AG20443 (cell line): Measurements from ENCODE around the gene A1BG.
"Not testable (repeated sequence)": the region's sequence is repeated elsewhere in the genome, so short reads cannot be mapped to it uniquely, and the experiment has no call there.

Source experiments
- DNase-seq: peaks from one replicate; pipeline ENCODE4 v3.0.0; 2012; ENCODE audit warnings: low spot score, mixed read lengths

The A1BG gene

GRCh38 chr19:58361900-58362271, 8.6 kb upstream of the A1BG start:
- DNase-seq: peak; percentile 65

DNA sequence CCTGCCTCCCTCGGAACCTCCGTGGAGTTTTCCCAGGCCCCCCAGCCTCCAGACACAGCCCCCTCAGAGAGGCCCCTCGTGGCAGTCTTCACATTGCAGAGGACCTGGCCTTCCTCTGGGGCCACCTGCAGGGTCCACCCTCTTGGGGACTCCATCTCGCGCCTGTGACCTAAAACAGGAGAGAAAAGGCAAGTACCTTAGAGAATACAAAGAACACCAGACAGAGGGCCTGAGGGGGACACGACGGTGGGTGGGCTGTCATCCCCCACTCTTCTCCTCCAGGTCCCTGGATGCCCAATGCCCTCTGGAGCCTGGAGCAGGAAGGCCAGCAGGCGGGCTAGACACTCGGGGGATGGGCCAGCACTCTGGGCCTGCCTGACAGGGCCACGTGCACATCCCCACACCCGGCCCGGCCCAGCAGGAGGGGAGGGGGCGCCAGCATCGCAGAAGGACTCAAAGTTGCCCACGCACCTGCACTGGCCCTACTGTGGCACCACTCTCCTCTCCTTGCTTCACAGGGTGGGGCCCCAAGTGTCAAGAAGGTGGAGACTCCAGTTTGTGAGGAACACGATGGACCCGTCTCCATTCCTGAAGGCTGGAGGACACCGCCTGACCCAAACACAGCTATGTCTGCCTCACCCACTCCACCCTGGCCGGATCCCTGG, 4.3 kb upstream of the A1BG start:
- no peak for DNase-seq

DNA sequence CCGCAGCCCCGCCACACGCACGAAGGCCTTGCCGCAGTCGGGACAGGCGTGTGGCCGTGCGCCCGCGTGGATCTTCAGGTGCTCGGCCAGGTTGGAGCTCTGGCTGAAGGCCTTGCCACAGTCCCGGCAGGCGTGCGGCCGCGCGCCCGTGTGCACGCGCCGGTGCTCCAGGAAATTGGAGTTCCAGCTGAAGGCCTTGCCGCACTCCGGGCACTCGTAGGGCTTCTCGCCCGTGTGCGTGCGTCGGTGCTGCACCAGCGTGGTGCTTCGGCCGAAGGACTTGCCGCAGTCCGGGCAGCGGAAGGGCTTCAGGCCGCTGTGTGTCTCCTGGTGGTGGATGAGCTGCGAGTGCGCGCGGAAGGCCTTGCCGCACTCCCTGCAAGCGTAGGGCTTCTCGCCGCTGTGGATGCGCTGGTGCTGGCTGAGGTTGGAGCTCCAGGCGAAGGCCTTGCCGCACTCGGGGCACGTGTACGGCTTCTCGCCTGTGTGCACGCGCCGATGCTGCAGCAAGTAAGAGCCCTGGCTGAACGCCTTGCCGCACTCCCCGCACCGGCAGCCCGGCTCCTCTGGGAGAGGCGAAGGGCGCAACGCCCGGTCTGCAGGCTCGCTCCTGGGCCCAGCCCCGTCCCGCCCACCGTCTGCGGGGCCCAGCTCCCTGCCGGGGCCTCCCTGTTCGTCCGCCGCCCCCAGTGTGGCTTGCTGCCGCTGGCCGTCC, 3.6 kb upstream of the A1BG start:
- peak; percentile 42 for DNase-seq

GRCh38 chr19:58355908-58356765, 2.8 kb upstream of the A1BG start:
- peak; percentile 56 for DNase-seq

GRCh38 chr19:58355215-58355796, 2.0 kb upstream of the A1BG start:
- DNase-seq: no peak

DNA sequence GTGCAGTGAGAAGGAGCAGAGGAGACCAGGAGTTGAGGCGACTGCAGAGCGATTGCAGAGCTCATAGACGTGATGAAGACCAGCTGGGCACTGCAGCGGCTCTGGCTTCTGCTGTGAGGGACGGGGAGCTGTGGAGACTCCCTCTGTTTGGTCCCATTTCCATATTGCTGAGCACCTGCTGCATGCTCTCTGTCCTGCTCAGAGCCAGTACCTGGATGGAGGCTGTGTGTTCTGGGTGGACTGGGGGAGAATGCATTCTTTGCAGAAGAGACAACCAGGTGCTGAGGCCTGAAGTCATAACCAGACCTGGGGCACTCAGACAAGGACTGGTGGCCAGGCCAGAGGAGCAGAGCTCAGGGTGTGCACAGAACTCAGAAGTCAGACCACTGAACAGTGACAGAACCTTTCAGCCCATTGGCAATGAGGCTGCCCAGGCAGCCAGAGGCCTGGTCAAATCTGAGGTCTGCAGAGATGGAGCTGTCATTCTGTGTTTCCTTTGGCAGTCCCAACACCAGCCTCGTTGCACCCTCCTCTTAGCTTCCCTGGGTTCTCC, 1.3 kb upstream of the A1BG start:
- no peak for DNase-seq

DNA sequence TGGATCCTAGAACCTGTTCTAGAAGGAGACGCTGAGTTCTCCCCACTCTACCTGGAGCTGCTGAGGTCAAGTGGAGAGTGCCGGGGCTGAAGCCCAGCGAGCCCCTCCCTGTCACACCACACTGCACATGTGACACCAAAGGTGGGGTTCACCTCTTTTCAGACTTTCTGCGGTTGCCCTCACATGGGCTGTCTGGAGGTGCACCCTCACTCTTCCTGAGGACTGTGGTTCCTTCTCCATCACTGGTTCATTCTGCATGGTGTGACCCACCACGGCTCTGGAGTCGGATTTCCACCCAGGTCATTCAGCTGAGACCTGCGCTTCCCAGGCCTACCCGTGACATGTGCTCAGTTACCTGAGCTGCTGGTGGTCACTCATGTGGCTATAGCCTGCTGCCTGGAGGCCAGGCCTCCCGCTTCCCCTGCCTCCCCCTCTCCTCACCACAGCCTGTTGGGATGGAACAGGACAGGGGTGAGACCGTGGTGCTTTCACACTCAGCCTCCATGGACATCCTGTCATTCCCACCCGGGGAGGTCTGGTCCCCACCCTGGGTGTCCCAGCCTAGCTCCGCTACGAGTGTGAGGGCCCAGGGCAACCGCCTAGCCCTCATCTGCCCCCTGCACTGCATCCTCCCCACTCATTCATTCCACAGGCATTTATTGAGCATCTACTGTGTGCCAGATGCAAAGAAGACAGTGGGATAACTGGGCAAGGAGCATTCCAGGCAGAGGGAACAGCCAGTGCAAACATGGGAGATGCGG, 605 bp upstream of the A1BG start:
- DNase-seq: no peak

- DNase-seq: no peak
Observed at GRCh38 chr19:58351990-58352755, 1.1 kb downstream of the A1BG start.

DNA sequence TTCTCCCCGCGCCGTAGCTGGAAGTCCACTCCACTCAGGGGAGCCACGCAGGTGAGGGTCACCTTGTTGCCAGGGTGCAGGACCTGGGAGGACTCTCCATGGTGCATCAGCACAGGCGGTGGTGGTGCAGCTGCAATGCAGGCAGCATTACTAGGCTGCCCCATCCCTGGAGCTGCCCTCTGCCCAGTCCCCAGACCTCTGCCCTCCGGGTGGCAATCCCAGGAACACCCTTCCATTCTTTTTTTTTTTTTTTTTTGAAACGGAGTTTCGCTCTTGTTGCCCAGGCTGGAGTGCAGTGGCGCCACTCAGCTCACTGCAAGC, 1.8 kb downstream of the A1BG start:
- DNase-seq: no peak

- DNase-seq: no peak
Observed at GRCh38 chr19:58350871-58351557, 2.3 kb downstream of the A1BG start.

- DNase-seq: no peak
Observed at GRCh38 chr19:58350001-58350861, 3.1 kb downstream of the A1BG start.

DNA sequence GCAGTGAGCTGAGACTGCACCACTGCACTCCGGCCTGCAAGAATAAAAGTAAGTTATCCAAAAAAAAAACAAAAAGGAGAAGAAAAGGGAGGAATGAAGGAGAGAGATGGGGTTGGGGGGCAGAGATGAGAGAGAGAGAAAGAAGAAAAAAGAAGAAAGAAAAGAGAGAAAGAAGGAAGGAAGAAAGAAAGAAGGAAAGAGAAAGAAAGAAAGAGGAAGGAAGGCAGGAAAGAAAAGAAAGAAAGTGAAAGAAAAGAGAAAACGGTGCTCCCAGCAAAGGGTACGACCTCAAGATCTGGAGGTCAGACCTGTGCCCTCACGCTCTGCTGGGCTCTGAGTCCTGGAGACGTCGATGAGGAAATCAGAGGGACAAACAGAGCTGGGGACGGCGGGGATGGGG, 3.7 kb downstream of the A1BG start:
- DNase-seq: no peak

DNA sequence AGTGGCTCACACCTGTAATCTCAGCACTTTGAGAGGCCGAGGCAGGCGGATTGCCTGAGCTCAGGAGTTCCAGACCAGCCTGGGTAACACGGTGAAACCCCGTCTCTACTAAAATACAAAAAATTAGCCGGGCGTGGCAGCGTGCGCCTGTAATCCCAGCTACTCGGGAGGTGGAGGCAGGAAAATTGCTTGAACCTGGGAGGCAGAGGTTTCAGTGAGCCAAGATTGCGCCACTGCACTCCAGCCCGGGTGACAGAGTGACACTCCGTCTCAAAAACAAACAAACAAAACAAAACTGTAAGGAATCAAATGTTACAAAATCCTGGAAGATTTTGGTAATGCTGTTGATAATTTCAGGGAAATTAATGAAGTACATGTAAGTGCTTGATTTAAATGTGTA, 5.2 kb downstream of the A1BG start:
- not testable (repeated sequence) for DNase-seq

GRCh38 chr19:58346961-58347929, 6.0 kb downstream of the A1BG start:
- DNase-seq: peak; percentile 98

DNA sequence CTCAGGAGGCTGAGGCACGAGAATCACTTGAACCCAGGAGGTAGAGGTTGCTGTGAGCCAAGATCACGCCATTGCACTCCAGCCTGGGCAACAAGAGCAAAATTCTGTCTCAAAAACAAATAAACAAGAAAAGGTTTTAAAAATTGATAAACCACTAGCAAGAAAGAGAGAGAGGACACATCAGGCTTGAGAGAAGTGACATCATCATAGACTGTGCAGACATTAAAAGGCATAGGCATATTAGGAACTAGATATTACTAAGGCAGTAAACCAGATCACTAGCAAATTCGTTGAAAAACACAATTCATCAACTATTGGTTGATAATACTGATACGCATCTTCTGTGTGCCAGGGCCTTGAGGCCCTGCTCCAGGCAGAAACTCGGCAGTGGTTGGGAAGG, 7.7 kb downstream of the A1BG start:
- DNase-seq: no peak

DNA sequence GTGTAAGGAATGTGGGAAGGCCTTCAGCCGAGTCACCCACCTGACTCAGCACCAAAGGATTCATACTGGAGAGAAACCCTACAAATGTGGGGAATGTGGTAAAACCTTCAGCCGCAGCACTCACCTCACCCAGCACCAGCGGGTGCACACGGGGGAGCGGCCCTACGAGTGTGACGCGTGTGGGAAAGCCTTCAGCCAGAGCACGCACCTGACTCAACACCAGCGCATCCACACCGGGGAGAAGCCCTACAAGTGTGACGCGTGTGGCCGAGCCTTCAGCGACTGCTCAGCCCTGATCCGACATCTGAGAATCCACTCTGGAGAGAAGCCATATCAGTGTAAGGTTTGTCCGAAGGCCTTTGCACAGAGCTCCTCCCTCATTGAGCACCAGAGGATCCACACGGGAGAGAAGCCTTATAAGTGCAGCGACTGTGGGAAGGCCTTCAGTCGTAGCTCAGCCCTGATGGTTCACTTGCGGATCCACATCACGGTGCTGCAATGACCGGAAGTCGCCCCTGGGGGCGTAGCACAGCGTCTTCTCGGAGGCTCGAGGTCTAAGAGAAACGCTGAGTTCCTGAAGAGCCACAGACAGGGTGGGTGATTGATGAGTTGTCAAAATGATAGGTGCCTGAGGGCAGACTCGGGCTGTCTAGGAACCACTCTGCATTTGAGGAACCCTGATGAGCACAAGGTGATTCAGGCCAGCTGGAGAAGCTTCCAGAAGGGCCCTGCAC, 14.3 kb downstream of the A1BG start:
- DNase-seq: no peak

DNA sequence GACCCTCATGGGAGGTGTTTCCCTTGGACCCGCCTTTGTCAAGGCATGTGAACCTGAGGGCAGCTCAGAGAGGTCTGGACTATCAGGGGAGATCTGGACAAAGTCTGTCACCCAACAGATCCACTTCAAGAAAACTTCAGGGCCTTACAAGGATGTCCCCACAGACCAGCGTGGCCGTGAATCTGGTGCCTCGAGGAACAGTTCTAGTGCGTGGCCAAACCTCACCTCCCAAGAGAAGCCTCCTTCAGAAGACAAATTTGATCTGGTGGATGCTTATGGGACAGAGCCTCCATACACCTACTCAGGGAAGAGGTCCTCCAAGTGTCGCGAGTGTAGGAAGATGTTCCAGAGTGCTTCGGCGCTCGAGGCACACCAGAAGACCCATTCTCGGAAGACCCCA, 15.0 kb downstream of the A1BG start:
- DNase-seq: no peak
